Neuron (in vitro differentiated cells): ENCODE measurements around the gene CYB5D1.

ENCODE experiments used
- H2AFZ ChIP-seq: one replicate; pipeline ENCODE4 v1.6.1; 2013; ENCODE audit warnings: low read depth, mild to moderate bottlenecking, inconsistent platforms, low read length, moderate library complexity
- H3K27me3 ChIP-seq: one replicate; pipeline ENCODE4 v1.6.1; 2013; ENCODE audit warnings: low read length; ENCODE audit not compliant: insufficient read depth
- H3K36me3 ChIP-seq: one replicate; pipeline ENCODE4 v1.6.1; 2013; ENCODE audit warnings: low read length; ENCODE audit not compliant: insufficient read depth
- H3K4me1 ChIP-seq: one replicate; pipeline ENCODE4 v1.6.1; 2013; ENCODE audit warnings: low read length; ENCODE audit not compliant: insufficient read depth
- H3K4me3 ChIP-seq: 2 replicates; pipeline ENCODE4 v1.5.1; 2013; ENCODE audit warnings: mild to moderate bottlenecking, low read length, moderate library complexity
- H3K9me3 ChIP-seq: one replicate; pipeline ENCODE4 v1.6.1; 2013; ENCODE audit warnings: low read length

Gene CYB5D1

DNA sequence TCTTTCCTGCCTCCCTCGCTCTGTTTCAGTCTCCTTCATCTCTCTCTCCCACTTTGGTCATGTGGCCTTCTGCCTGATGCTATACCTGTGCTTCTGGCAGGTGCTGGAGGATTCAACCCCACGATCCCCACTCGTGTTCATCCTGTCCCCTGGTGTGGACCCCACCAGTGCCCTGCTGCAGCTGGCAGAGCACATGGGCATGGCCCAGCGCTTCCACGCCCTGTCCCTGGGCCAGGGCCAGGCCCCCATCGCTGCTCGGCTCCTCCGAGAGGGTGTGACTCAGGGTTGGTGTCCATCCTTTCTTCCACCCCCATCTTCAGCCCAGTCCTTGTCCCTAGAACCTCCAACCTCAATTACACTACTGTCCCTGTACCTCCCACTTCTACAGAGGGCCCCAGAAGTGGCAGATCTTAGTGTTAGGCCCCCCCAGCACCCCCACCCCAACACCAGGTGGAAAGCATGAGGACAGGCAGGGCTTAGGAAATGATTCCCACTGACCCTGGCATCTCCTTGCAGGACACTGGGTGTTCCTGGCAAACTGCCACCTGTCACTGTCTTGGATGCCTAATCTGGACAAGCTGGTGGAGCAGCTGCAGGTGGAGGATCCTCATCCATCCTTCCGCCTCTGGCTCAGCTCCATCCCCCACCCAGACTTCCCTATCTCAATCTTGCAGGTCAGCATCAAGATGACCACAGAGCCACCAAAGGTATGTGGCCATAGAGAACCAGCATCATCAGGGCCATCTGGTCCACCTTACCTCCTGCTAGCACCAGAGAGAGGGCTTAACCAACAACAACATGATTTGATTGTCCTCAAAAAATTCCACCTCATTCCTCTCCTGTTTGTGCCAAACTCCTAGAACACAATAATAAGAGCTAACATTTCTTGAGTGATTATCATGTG, 33.5 kb upstream of the CYB5D1 start:
- Histone ChIP-seq H3K27me3 (peaks cover 18% of the 10 kb centered on the region), H3K9me3 (no peaks in the 10 kb centered on the region), H2AFZ (no peak overlapping the region), H3K36me3 (no peaks in the 10 kb centered on the region), H3K4me1 (no peaks in the 10 kb centered on the region), H3K4me3 (no peak overlapping the region)

DNA sequence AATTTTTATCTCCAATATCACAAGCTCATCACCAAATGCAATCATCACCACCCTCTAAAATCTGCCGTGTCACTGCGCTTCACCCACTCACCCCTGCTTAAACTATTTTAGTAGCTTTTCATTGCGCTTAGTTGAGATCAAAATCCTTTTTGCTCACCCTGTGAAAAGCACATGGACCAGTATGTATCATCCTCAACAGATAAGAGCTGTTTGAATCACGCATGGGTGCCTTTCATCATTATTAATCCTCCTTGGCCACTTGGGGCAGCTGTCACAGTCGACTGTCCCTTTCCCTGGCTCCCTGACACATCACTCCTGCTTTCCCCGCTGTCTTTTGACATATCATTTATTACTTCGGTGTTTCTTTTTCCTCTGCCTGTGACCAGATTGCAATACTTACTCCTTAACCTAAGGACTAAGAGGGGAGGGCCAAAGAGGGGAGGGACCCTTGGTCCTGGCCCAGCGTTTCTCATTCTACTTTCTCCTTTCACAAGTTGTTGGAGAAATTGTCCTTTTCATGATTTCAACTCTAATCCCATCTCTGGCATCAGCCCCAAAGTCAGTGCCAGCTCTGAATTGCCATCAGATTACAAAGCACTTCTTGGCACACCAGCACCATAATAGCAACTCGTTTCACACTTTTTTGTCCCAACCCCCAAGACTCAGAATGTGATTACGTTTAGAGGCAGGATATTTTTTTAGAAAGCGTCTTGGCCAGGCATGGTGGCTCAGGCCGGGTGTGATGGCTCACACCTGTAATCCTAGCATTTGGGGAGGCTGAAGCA, 32.4 kb upstream of the CYB5D1 start:
- Histone ChIP-seq H3K36me3 (no peaks in the 10 kb centered on the region), H2AFZ (no peak overlapping the region), H3K4me1 (no peaks in the 10 kb centered on the region), H3K27me3 (peaks cover 14% of the 10 kb centered on the region), H3K9me3 (no peaks in the 10 kb centered on the region), H3K4me3 (no peak overlapping the region)

DNA sequence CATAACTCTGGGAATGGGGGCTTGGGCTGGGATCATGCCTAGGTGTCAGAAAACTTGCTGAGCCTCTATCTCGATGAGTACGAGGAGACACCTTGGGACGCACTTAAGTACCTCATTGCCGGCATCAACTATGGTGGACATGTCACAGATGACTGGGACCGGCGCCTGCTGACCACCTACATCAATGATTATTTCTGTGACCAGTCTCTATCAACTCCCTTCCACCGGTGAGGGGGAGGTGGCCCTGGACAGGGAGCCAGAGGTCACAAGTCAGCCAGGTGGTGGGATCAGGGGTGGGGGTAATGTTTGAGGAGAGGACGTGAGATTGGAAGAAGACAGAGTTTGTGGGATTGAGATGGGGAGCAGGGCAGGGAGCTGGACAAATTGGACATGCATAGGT, 27.2 kb upstream of the CYB5D1 start:
- peaks cover 14% of the 10 kb centered on the region for H3K4me1 ChIP-seq
- no peaks in the 10 kb centered on the region for H3K9me3 ChIP-seq
- no peaks in the 10 kb centered on the region for H3K36me3 ChIP-seq
- H3K27me3 ChIP-seq = peaks cover 11% of the 10 kb centered on the region
- H3K4me3 ChIP-seq = no peak overlapping the region
- H2AFZ ChIP-seq = no peak overlapping the region

DNA sequence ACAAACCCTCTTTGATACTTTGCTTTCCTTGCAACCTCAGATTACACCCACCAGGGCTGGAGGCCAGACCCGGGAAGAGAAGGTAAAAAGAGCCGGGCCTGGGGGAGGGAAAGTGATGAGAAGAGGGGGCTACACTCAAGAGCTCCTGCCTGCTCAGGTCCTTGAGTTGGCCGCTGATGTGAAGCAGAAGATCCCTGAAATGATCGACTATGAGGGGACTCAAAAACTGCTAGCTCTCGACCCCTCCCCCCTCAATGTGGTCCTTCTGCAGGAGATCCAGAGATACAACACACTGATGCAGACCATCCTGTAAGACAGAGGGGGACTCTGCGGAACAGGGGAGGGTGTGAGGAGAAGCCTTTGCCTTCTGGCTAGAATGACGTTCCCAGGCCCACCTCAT, 26.6 kb upstream of the CYB5D1 start:
- Histone ChIP-seq H2AFZ (no peak overlapping the region), H3K9me3 (no peaks in the 10 kb centered on the region), H3K36me3 (no peaks in the 10 kb centered on the region), H3K4me1 (peaks cover 16% of the 10 kb centered on the region), H3K4me3 (no peak overlapping the region), H3K27me3 (peaks cover 11% of the 10 kb centered on the region)

DNA sequence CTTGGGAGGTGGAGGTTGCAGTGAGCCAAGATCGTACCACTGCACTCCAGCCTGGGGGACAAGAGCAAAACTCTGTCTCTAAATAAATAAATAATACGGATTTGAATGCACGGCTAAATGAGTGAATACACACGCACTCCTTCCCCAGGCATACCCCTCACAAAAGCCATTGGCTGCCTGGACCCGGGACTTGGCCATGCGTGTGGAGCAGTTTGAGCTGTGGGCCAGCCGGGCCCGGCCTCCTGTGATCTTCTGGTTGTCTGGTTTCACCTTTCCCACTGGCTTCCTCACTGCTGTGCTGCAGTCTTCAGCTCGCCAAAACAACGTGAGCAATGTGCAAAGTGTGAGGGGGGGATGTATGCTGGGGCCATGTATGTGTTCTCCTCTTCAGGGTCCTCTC, 25.4 kb upstream of the CYB5D1 start:
- Histone ChIP-seq H3K9me3 (no peaks in the 10 kb centered on the region), H3K27me3 (peaks cover 11% of the 10 kb centered on the region), H3K36me3 (no peaks in the 10 kb centered on the region)

DNA sequence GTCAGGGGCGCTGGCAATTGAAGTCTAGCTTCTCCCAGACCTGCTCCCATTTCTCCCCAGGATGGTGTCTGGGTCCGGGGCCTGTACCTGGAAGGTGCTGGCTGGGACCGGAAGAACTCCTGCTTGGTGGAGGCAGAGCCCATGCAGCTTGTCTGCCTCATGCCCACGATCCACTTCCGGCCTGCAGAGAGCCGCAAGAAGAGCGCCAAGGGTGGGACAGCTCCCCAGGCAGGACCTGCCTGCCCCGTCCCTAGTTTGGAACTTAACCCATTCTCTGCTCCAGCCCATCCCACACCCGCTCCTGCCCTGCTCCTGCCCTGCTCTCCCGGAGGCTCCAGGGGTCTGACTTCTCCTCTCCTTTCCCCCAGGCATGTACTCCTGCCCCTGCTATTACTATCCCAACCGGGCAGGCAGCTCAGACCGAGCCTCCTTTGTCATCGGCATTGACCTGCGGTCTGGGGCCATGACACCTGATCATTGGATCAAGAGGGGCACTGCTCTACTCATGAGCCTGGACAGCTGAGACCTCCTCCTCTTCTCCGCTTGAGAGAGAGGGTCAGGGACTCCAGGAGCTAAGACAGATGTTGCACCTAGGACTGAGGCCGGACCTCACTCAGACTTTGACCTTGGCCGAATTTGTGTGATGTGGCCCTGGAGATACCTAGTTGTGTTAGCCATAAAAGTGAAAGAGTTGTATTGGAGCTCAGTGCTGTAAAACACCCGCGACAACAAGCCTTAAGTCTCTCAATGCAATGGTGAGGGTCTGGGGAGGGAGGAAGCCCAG, 24.6 kb upstream of the CYB5D1 start:
- H2AFZ ChIP-seq = no peak overlapping the region
- H3K4me3 ChIP-seq = peak overlapping the region; percentile 50
- H3K27me3 ChIP-seq = peaks cover 11% of the 10 kb centered on the region
- peaks cover 29% of the 10 kb centered on the region for H3K4me1 ChIP-seq
- no peaks in the 10 kb centered on the region for H3K9me3 ChIP-seq
- no peaks in the 10 kb centered on the region for H3K36me3 ChIP-seq

More for the DNA sequence above, 25.4 kb upstream of the CYB5D1 start:
- H3K4me3 ChIP-seq = no peak overlapping the region
- H2AFZ ChIP-seq = no peak overlapping the region
- peaks cover 23% of the 10 kb centered on the region for H3K4me1 ChIP-seq

DNA sequence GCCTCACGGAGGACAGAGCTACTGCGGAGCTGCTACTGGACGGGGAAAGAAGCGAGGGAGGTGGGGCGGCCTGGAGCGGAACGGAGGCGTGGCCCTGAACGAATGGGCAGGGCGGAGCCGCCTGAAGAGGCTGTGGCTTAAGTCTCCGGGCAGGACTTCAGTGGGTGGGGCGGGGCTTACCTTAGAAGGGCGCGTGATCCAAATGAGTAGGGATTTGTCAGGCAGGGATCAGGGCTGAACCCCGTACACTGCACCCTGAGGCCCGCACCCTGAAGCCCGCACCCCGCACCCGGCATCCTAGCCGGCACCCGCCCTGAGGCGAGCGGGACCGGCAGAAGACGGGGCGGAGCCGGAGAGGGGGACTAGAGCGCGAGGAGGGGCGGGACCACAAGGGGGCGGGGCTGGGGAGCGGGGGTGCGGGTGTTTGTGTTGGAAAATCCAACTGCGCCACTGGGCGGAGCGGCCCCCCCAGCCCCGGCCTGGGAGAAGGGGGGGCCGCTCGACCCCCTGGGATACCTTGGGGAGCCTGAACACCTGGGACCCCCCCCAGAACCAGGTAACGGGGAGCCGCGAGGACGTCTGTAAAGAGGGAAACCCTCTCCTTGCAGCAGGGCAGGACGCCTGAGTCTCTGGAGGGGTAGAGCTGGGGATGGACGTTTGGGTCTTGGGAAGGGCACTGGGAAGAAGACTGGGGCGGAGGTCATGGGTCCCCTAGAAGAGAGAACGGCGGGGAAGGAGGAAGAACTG, 23.8 kb upstream of the CYB5D1 start, which contains the start of gene KDM6B:
TSS of gene KDM6B (plus strand) at position 423 of the 747 bp plus-strand sequence. CDS start 11,338 bp downstream, outside the sequence.
- Histone ChIP-seq H3K27me3 (peaks cover 11% of the 10 kb centered on the region), H3K9me3 (no peaks in the 10 kb centered on the region), H3K4me1 (peaks cover 35% of the 10 kb centered on the region), H3K4me3 (peak within 1 kb of the TSS; percentile 50), H2AFZ (peak within 1 kb of the TSS; percentile 41), H3K36me3 (no peaks in the 10 kb centered on the region)

DNA sequence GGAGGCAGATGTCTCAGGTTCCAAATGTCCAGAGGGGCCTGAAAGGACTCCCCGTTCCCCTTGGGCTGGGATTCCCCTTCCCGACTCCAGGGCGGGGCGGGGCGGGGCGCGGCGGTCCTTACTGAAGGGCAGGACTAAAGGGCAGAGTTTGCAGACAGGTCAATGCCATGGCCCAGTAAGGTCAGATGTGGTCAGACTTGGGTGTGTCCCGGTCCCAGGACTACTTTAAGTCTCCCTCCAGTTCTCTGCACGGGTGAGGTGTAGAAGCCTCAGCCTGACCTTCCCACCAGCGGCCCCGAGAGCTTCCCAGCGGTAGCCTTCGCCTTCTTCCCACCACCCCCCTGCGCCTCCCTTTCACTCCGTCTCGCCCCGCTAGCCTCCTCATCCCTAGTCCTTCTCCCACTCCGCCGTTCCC, 23.3 kb upstream of the CYB5D1 start:
- Histone ChIP-seq H3K36me3 (no peaks in the 10 kb centered on the region), H3K9me3 (no peaks in the 10 kb centered on the region), H3K4me1 (peaks cover 41% of the 10 kb centered on the region), H3K4me3 (peak overlapping the region; percentile 50), H3K27me3 (peaks cover 11% of the 10 kb centered on the region), H2AFZ (no peak overlapping the region)

DNA sequence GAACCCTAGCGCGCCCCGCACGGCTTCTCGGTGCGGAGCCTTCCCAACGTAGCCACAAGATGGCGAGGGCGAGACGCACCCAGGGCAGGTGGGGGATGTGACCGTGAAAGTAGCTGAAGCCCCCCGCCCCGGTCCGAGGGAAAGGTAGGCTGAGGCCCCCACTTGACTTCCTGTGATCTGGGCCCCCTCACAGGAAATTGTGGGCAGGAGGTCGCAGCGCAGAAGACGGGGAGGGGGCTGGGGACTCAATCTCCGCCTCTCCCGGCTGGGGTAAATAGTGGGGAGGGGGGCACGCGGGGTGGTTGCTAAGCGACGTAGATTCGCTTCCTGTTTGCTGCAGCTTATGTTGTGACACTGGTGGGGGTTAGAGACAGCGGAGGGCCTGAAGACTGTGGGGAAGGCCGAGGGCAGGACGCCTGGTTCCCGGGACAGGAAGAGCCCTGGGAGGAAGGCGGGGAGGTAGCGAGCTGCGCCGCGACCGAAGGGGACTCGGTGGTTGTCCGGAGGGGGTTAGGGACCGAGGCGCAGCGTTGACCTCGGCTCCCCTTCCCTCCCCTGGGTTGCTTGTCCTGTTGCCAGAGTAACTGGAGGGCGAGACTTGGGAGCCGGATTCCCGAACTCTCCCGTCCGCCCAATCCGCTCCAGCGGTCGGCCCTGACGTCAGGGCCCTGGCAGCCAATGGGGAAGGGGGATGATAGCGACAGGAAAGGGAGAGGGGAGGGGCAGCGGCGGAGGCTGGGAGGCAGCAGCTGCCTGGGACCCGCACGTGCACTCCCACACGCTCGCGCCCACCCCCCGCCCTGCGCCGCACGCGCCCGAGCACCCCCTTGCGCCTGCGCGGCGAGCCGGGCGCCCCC, 22.6 kb upstream of the CYB5D1 start:
- H3K36me3 ChIP-seq = peaks cover 2% of the 10 kb centered on the region
- no peaks in the 10 kb centered on the region for H3K9me3 ChIP-seq
- H3K4me1 ChIP-seq = peaks cover 47% of the 10 kb centered on the region
- no peak overlapping the region for H2AFZ ChIP-seq
- H3K4me3 ChIP-seq = peak overlapping the region; percentile 84
- peaks cover 10% of the 10 kb centered on the region for H3K27me3 ChIP-seq

DNA sequence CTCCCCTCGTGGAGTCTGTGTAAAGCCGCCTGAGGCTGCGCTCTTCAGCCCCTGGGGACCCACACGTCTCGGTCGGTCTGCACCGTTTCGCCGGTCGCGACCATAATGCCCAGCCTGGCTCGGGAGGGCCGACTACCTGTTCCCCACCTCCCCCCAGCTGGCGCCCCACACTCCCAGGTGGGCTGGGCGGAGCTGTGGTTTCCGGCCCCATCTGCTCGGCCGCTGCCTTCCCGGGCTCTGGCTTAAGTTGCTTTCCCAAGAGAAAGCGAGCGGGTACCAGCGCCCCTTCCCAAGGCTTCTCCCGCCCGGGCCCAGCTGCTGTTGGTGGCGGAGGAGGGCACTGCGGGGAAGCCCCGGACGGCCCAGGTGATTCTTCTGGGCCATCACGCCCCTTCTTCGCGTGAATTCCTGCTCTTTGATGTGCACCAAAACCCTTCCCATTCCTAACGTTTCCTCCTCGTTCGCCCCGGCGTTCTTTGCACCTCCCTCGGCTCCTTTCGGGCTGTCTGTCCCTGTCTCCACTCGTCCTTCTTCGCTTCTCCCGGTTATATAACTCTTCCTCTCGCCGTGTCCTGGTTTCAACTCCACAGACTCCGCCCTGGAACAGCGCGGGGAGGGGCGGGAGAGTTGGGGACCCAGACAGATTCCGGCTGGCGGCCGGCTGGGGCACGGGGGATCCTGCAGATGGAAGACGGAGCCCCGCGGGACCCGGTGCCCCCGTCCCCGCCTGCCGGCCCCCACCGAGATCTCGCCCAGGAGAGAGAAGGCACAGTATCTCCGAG, 21.8 kb upstream of the CYB5D1 start:
- Histone ChIP-seq H3K4me3 (peak overlapping the region; percentile 84), H3K9me3 (no peaks in the 10 kb centered on the region), H3K4me1 (peaks cover 55% of the 10 kb centered on the region), H3K27me3 (peaks cover 5% of the 10 kb centered on the region), H2AFZ (peak overlapping the region; percentile 14), H3K36me3 (peaks cover 2% of the 10 kb centered on the region)
